ENCODE data around the gene CELF4. TPM values are rescaled to one million over a fixed set of nuclear protein-coding genes. Genes with fewer than 3 reads are reported as not detected.

The CELF4 gene
- total RNA-seq, 4 donors from 2014 or later = not detected

- H3K27me3 ChIP-seq = no peaks in the 10 kb centered on the region
- H3K4me1 ChIP-seq = peaks cover 0 to 21% (median 0%) of the 10 kb centered on the region in 4 donors
- no peak overlapping the region for H3K27ac ChIP-seq
- 99 to 100% methylated on average over 2 to 4 of the region's 4 CpGs for WGBS, 2 donors
- H3K36me3 ChIP-seq = no peaks in the 10 kb centered on the region
- H3K4me3 ChIP-seq = no peak overlapping the region
- H3K9me3 ChIP-seq = peaks cover 0 to 2% (median 0%) of the 10 kb centered on the region in 4 donors
- TF ChIP-seq POLR2A (IDR thresholded peaks at IDR 0.05) (no peak), EP300 (IDR thresholded peaks at IDR 0.05) (no peak), CTCF (IDR thresholded peaks at IDR 0.05) (no peak)
- DNase-seq (ENCODE audit: low spot score in 2 of 2) = no peak
Observed at GRCh38 chr18:37395631-37396030, 170.0 kb downstream of the CELF4 start.

- peaks cover 0 to 7% (median 0%) of the 10 kb centered on the region in 4 donors for H3K9me3 ChIP-seq
- no peak for DNase-seq (ENCODE audit: low spot score in 2 of 2)
- no peak overlapping the region for H3K4me3 ChIP-seq
- 77 to 85% methylated on average over 7 of the region's 7 CpGs for WGBS, 2 donors
- TF ChIP-seq POLR2A (IDR thresholded peaks at IDR 0.05) (no peak), EP300 (IDR thresholded peaks at IDR 0.05) (no peak), CTCF (IDR thresholded peaks at IDR 0.05) (no peak)
- H3K27ac ChIP-seq = no peak overlapping the region
- peaks cover 0 to 21% (median 0%) of the 10 kb centered on the region in 4 donors for H3K4me1 ChIP-seq
- no peaks in the 10 kb centered on the region for H3K27me3 ChIP-seq
- no peaks in the 10 kb centered on the region for H3K36me3 ChIP-seq
Observed at GRCh38 chr18:37395138-37395537, 170.5 kb downstream of the CELF4 start.

GRCh38 chr18:37394610-37394965, 171.0 kb downstream of the CELF4 start:
- no peaks in the 10 kb centered on the region for H3K36me3 ChIP-seq
- peaks cover 0 to 12% (median 0%) of the 10 kb centered on the region in 4 donors for H3K9me3 ChIP-seq
- 48 to 57% methylated on average over 4 to 5 of the region's 5 CpGs for WGBS, 2 donors
- H3K27me3 ChIP-seq = no peaks in the 10 kb centered on the region
- no peak for TF ChIP-seq CTCF (IDR thresholded peaks at IDR 0.05)
- no peak for TF ChIP-seq EP300 (IDR thresholded peaks at IDR 0.05)
- no peak for TF ChIP-seq POLR2A (IDR thresholded peaks at IDR 0.05)
- peak overlapping the region in 2 of 4 donors; percentile 50 to 58 for H3K27ac ChIP-seq
- H3K4me3 ChIP-seq = peak overlapping the region; percentile 32 to 55 (median 36)
- peaks cover 0 to 21% (median 0%) of the 10 kb centered on the region in 4 donors for H3K4me1 ChIP-seq
- DNase-seq (ENCODE audit: low spot score in 2 of 2) = no peak

GRCh38 chr18:37393945-37394609, 171.5 kb downstream of the CELF4 start:
- TF ChIP-seq EP300 (IDR thresholded peaks at IDR 0.05) = peak in 1 of 2 donors; percentile 49
- peak in 1 of 5 experiments; percentile 9 for TF ChIP-seq CTCF (IDR thresholded peaks at IDR 0.05)
- TF ChIP-seq POLR2A (IDR thresholded peaks at IDR 0.05) = no peak
- Histone ChIP-seq H3K27me3 (no peaks in the 10 kb centered on the region), H3K4me3 (peak overlapping the region; percentile 32 to 55 (median 36)), H3K36me3 (no peaks in the 10 kb centered on the region), H3K4me1 (peaks cover 0 to 21% (median 0%) of the 10 kb centered on the region in 4 donors), H3K27ac (peak overlapping the region in 2 of 4 donors; percentile 50 to 58), H3K9me3 (peaks cover 0 to 17% (median 0%) of the 10 kb centered on the region in 4 donors)
- DNase-seq (ENCODE audit: low spot score in 2 of 2) = peak; percentile 13 to 25
- 1 to 3% methylated on average over 33 to 43 of the region's 59 CpGs for WGBS, 2 donors

GRCh38 chr18:37393221-37393827, 172.3 kb downstream of the CELF4 start:
- Histone ChIP-seq H3K36me3 (no peaks in the 10 kb centered on the region), H3K9me3 (peaks cover 0 to 25% (median 0%) of the 10 kb centered on the region in 4 donors), H3K27me3 (no peaks in the 10 kb centered on the region), H3K4me3 (peak overlapping the region in 2 of 4 donors; percentile 36 to 55), H3K4me1 (peaks cover 0 to 21% (median 0%) of the 10 kb centered on the region in 4 donors), H3K27ac (peak overlapping the region in 1 of 4 donors; percentile 58)
- no peak for DNase-seq (ENCODE audit: low spot score in 2 of 2)
- WGBS, 2 donors = 17 to 25% methylated on average over 5 to 6 of the region's 6 CpGs
- TF ChIP-seq EP300 (IDR thresholded peaks at IDR 0.05) (no peak), CTCF (IDR thresholded peaks at IDR 0.05) (no peak), POLR2A (IDR thresholded peaks at IDR 0.05) (no peak)
